Erythroblast (primary cell): Measurements from ENCODE around the gene INTS7.
"Not testable (repeated sequence)": the region's sequence is repeated elsewhere in the genome, so short reads cannot be mapped to it uniquely, and the experiment has no call there.

Experiments used
- DNase-seq, 2 experiments: peaks; one replicate each; lab custom pipeline; 2025; lab: John Stamatoyannopoulos, UW
- GATA1 ChIP-seq: IDR thresholded peaks from 2 replicates; pipeline ENCODE4 v1.6.1; 2011; ENCODE audit warnings: low read depth, mild to moderate bottlenecking, control low read depth, low read length, moderate library complexity
- POLR2A ChIP-seq: IDR thresholded peaks from 2 replicates; pipeline ENCODE4 v1.6.1; 2011; ENCODE audit warnings: mild to moderate bottlenecking, low read length

The INTS7 gene

GRCh38 chr1:212020975-212021374 lies 14.4 kb downstream of the INTS7 start:
- TF ChIP-seq POLR2A: no peak
- no peak for TF ChIP-seq GATA1
- no peak for DNase-seq

- TF ChIP-seq POLR2A (no peak), GATA1 (no peak)
- DNase-seq: no peak
These were observed 21.7 kb downstream of the INTS7 start for GRCh38 chr1:212013672-212014071.

- peak; percentile 72 to 83 for DNase-seq
- TF ChIP-seq GATA1 (no peak), POLR2A (no peak)
These were observed 23.2 kb downstream of the INTS7 start for GRCh38 chr1:212012034-212012740.

GRCh38 chr1:212010004-212010403 lies 25.4 kb downstream of the INTS7 start:
- DNase-seq: no peak
- TF ChIP-seq GATA1 (no peak), POLR2A (no peak)

- DNase-seq: no peak
- TF ChIP-seq POLR2A: no peak
- TF ChIP-seq GATA1: no peak
These were observed 25.8 kb downstream of the INTS7 start for GRCh38 chr1:212009561-212009960.

- no peak for DNase-seq
- no peak for TF ChIP-seq GATA1
- TF ChIP-seq POLR2A: no peak
These were observed 27.5 kb downstream of the INTS7 start for GRCh38 chr1:212007886-212008285.

GRCh38 chr1:212007178-212007577 lies 28.2 kb downstream of the INTS7 start:
- DNase-seq: no peak
- TF ChIP-seq POLR2A: no peak
- no peak for TF ChIP-seq GATA1

GRCh38 chr1:212004895-212005608 lies 30.3 kb downstream of the INTS7 start:
- TF ChIP-seq POLR2A (no peak), GATA1 (no peak)
- no peak for DNase-seq

- DNase-seq: no peak
- TF ChIP-seq GATA1: no peak
- no peak for TF ChIP-seq POLR2A
These were observed 32.8 kb downstream of the INTS7 start for GRCh38 chr1:212002536-212002935.

GRCh38 chr1:211997426-211997825 lies 37.9 kb downstream of the INTS7 start:
- DNase-seq: not testable (repeated sequence)

GRCh38 chr1:211991695-211992094 lies 43.7 kb downstream of the INTS7 start:
- TF ChIP-seq GATA1: no peak
- TF ChIP-seq POLR2A: no peak

GRCh38 chr1:211986628-211987254 lies 48.6 kb downstream of the INTS7 start:
- TF ChIP-seq POLR2A (no peak), GATA1 (no peak)
- DNase-seq: no peak

More at GRCh38 chr1:211991695-211992094, 43.7 kb downstream of the INTS7 start:
- no peak for DNase-seq

GRCh38 chr1:211985556-211986264 lies 49.6 kb downstream of the INTS7 start:
- no peak for DNase-seq
- no peak for TF ChIP-seq POLR2A
- no peak for TF ChIP-seq GATA1

- no peak for TF ChIP-seq POLR2A
- no peak for TF ChIP-seq GATA1
- DNase-seq: no peak
These were observed 56.8 kb downstream of the INTS7 start for GRCh38 chr1:211978596-211978995.
